ENCODE measurements around the gene VPS25.

GRCh38 chr17:42806249-42806648 lies 33.0 kb downstream of the VPS25 start:
- TF ChIP-seq, protein P1, sequence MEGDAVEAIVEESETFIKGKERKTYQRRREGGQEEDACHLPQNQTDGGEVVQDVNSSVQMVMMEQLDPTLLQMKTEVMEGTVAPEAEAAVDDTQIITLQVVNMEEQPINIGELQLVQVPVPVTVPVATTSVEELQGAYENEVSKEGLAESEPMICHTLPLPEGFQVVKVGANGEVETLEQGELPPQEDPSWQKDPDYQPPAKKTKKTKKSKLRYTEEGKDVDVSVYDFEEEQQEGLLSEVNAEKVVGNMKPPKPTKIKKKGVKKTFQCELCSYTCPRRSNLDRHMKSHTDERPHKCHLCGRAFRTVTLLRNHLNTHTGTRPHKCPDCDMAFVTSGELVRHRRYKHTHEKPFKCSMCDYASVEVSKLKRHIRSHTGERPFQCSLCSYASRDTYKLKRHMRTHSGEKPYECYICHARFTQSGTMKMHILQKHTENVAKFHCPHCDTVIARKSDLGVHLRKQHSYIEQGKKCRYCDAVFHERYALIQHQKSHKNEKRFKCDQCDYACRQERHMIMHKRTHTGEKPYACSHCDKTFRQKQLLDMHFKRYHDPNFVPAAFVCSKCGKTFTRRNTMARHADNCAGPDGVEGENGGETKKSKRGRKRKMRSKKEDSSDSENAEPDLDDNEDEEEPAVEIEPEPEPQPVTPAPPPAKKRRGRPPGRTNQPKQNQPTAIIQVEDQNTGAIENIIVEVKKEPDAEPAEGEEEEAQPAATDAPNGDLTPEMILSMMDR (IDR thresholded peaks at IDR 0.05) = no peak
- TF ChIP-seq EP300 (IDR thresholded peaks at IDR 0.05) (no peak), POLR2A (IDR thresholded peaks at IDR 0.05) (no peak)
